GM12891 (cell line): Measurements from ENCODE around the gene BTG1.

Experiments used
- PAX5 ChIP-seq: IDR thresholded peaks from 2 replicates; pipeline ENCODE4 v1.6.1; 2011; ENCODE audit warnings: low read length, moderate library complexity, mild to moderate bottlenecking; ENCODE audit not compliant: insufficient read depth, severe bottlenecking
- POLR2A ChIP-seq: IDR thresholded peaks from 2 replicates; pipeline ENCODE4 v1.6.1; 2011; ENCODE audit warnings: low read depth, low read length, control low read depth
- POLR2AphosphoS5 ChIP-seq: IDR thresholded peaks from 2 replicates; pipeline ENCODE4 v1.6.1; 2011; ENCODE audit warnings: low read depth, low read length, control low read depth
- TAF1 ChIP-seq: IDR thresholded peaks from 2 replicates; pipeline ENCODE4 v1.6.1; 2011; ENCODE audit warnings: low read depth, low read length, control low read depth

GRCh38 chr12:92155733-92156132, 10.1 kb upstream of the BTG1 start:
- TF ChIP-seq POLR2AphosphoS5 (no peak), POLR2A (no peak), TAF1 (no peak), PAX5 (no peak)
